ENCODE results near the gene PHLPP1.

PHLPP1 gene

DNA sequence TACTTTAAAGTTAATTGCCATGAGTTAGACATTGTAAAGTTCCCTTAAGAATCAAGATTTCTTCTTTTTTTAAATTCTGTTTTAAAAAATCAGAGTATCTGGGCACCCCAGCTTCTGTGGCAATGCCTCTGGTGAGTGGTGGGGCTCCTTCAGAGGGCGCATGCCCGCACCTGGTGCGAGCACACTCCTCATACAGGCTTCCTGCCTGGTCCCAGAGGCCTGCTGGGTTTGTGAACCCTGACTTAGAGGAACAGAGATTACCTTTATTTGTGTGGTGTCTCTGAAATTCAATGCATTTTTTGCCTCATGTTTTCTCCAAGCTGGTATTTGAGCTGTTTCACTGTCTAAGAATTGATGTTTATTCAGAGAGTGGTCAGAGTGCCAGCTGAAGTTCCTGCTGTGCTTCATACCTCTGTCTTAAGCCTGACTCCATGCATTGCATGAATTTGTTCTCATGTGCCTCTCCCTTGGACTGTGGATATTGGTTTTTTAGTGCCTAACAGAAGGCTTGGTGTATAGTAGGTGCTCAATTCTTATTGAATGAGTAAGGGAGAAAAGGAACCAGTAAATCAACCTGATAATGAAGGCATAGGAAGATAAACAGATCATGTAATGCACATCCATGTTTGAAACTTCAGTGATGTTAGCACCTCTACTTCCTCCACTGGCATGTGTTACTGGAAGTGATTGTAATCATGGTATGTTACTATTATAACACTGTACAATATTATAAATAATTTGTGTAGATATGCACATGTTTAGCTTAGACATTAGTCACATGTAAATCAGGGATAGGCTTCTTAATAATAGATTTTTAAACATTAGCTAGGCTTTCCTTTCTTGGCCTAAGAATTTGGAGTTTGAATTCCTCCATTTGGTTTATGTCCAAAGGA is 29.0 kb downstream of the PHLPP1 start:
- no peak for DNase-seq (ENCODE audit: low spot score)

DNA sequence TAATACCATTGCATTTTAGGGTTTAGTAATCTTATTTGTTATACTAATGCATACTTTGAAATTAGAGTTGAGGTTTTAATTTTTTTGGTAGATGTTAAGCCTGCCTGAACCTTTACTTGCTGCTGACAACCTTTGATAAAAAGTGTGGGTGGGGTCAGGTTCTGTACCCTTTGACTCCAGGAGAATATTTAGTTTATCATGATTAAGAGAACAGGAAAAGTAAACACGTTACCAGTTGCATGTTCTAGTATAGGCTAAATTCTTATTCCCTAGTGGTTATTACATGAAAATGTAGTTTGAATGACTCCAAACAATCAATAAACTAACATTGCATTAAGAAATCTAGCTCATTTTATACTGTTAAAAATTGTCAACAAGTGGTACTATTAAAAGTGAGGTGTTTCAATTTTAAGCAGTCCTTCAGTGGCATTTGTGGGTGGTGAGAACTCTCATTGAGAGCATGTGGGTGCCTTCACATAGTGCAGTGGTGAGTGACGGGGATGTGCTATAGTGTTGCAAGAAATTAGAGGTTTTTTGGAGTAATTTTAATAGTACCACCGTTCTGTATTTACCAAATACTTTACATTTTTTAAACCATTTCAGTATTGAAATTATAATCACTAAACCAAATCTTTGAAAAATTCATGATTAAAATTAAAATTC is 29.9 kb downstream of the PHLPP1 start:
- no peak for DNase-seq (ENCODE audit: low spot score)

DNA sequence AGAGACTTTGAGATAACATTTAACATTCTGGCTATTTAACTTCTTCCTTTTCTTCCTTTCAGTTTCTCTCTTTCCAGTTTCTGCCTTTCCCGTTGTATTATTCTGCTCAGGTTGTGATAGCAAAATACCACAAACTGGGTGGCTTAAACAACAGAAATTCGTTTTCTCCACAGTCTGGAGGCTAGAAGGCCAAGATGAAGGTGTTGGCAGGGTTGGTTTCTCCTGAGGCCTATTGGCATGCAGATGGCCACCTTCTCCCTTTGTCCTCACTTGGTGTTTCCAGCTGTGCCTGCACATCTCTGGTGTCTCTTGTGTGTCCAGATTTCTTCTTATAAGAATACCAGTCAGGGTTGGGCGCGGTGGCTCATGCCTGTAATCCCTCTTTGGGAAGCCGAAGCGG is 34.0 kb downstream of the PHLPP1 start:
- no peak for DNase-seq (ENCODE audit: low spot score)

DNA sequence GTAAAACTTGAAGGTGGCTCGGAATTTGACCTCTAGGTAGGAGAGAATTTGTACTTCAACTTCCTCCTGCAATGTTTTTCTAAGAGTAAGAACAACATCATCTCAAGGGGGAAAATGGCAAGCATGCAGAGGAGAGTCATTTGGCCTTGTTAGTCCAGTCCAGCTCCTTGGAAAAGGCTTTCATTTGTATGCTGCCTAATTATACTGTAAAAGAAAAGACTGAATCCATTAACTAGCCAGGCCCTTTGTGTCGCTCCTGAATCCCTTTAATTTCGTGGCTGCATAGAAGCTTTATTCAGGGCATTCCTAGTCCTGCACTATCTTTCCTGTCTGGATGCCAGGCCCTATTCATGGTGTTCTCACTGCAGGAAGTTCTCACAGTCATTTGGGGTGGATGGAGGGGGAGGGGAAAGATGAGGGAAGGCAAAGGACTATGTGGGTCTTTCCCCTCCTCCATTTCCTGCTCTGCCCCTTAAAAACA is 36.0 kb downstream of the PHLPP1 start:
- DNase-seq (ENCODE audit: low spot score), result no peak

DNA sequence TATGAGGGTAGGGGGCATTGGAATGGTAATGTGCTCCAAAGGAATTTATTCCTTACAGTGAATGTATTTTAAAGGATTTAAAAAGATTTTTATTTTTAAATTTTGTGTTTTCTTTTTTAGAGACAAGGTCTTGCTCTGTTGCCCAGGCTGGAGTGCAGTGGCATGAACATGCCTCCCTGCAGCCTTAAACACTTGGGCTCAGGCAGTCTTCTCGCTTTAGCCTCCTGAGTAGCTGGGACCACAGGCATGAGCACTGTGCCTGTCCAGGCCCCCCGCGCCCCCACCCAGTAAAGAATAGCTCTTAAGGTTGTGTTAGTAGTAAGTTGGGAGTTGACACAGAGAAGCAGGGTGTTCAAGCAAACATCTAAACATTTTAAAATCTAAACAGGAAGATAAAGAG is 36.6 kb downstream of the PHLPP1 start:
- DNase-seq (ENCODE audit: low spot score), result no peak

DNA sequence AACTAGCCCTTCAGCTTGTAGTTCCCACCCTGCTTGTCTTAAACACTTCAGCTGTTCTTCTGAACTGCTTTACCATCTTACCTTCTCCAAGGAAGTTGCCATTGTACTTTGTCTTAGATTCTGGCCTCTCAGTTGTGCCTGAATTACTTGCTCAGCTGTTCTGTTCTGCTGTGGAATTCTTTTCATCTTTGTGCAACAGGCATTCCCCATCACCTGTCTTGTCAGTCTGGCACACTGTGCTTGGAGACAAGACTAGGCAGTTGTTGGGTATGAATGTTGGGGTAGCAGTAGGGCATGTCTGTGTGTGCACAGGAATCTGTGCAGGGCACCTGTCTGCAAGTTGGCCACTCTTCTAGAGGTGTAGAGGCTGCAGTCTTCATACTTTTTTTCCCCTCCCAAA is 38.7 kb downstream of the PHLPP1 start:
- no peak for DNase-seq (ENCODE audit: low spot score)

DNA sequence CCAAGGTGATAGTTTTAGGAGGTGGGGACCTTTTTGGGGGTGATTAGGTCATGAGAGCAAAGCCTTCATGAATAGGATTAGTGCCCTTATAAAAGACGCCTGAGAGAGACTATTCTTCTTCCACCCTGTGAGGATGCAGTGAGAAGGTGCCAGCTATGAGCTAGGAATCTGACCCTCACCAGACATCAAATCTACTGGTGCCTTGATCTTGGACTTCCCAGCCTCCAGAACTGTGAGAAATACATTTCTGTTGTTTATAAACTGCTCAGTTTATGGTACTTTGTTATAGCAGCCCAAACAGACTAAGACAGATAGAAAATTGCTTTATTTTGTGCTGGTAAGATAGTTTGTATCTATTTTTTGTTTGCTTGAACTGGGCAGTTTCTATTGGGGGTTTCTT is 40.1 kb downstream of the PHLPP1 start:
- no peak for DNase-seq (ENCODE audit: low spot score)

DNA sequence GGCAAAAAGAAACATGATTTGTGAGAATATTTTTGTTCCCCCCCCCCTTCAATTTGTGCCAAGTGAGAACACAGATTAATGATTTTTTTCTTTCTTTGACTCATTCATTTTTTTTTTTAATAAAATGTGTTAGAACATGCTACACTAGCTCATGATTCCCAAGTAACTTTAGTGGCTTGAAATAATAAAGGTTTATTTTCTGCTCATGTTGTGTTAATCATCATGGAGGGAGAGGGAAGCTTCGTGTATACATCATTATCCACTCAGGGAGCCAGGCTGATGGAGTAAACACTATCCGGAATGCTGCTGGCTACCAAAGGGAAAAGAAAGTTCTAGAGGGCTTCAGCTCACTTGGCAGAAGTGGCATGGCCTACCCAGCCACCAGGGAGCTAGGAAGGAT is 40.6 kb downstream of the PHLPP1 start:
- no peak for DNase-seq (ENCODE audit: low spot score)

DNA sequence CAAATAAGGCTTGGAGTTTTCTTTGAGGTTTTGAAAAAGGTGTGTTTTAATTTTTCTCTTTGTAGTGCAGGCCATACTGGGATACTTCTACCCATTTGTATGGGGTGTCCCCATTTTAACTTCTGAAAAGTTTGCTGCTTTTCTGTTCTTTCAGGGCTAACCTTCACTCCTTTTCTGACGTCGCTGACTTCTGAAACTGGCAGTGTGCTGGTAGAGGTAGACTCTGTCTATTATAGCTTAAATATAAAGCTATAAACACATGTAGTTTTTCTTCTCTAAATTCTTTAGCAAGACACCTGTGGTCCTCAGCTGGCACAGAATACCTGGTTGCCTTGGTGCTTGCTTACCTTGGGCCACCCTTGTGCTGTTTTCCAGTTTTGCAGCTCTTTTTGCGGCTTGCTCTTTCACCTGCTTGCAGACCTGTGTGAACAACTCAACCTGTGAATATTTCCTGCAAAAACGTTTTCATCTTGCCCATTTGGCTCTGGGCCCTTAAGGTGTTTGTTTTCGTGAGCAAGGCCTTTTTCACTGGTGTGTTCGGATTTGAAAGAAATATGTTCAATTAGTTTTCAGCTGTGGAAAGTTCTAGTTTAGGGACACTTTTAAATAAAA is 42.2 kb downstream of the PHLPP1 start:
- DNase-seq (ENCODE audit: low spot score), result no peak

DNA sequence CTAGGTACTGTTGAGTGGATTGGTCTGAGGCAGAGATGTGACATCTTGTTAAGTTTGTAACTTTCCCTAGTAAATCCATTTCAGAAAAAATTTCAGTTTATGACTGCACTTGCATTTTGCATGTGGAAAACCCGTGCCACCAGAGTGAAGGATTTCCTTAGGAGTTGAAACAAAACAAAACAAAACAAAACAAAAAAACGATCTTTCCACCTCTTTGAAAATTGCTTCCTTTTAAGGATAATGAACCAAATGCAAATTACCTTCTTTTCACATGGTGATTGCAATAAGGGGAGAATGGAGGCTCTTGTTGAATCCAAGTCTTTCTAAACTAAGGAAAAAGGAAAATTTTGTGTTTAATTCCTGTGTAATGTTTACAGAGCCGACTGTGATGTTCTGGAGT is 43.2 kb downstream of the PHLPP1 start:
- DNase-seq (ENCODE audit: low spot score), result no peak

DNA sequence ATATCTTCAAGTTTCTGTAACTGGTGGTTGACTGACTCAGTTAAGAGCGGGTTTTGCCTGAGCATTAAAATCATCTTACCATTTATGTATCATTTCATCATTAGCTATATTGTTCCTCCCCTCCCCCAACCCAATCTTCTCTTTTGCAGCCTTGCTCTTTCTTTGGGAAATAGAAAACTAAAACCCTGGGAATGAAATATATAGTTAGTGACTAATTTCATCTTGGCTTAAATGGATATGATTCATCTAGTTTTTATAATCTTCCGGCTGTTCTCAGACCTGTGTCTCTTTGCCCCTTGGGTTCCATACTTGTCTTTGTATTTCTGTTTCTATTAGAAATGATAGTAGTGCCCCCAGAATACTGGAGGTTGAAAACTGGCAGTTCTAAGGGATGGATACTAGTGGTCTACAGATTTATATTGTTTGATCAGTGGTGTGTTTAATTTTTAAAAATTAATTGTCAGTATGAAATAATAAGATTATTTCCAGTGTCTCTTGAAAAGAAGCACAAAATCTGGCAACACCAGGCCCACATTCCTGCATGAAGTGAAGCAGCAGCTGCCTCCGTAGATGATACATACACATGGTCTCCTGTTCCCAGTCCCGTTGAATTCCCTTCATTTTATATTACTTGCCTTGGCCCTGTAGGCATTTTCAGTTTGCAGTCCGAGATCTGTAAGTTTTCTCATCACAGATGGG is 44.5 kb downstream of the PHLPP1 start:
- no peak for DNase-seq (ENCODE audit: low spot score)

DNA sequence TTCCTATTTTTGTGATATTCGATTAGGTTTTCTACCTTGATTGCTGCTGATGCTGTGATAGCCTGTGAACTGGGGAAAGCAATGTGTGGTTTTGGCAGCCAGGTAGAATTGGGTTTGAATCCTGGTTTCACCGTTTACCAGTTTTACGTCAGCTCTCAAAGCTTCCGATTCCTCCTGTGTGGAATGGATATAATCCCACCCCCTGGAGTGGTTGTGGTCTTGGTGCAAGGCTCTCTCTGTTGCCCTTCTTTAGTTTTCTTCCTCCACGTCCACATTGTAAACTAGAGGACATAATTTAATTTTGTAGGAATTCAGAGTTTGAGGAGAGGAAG is 45.0 kb downstream of the PHLPP1 start:
- DNase-seq (ENCODE audit: low spot score), result no peak

DNA sequence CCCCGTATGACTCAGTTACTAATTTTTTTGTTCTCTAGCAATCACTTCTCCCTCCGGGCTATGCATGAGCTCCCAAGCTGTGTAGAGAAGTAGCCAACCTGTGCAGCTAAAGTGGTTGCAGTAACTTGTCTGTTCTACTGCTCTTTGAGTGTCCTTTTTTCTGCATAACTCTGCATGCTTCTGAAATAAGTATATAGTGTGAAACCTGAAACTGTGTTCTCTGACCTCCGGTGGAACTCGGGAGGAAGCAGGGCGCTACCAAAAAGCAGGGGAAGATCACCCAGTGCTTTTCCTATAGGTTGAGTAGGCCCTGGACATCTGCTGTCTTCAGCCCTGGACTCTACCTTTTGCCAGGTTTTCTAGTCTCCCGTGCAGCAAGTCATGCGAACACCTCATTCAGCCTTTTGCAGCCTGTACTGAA is 47.8 kb downstream of the PHLPP1 start:
- no peak for DNase-seq (ENCODE audit: low spot score)

DNA sequence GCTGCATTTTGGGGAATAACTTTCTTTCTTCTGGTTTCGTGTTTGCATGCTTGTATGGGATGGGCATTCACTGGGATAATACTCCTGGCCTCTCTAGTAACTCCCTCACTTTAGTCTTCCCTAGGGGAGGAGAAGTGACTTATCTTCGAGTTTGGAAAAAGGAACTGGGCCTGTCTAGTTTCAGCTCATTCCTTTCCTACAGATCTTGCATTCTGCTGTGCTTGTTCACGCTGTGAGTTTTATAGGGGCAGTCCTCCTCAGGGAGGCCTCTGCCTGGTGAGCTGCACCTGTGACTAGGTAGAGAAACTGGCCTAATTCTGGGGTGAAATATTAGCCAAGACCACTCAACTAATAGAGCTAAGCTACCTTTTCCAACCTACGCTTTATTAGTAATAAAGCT is 50.9 kb downstream of the PHLPP1 start:
- no peak for DNase-seq (ENCODE audit: low spot score)

DNA sequence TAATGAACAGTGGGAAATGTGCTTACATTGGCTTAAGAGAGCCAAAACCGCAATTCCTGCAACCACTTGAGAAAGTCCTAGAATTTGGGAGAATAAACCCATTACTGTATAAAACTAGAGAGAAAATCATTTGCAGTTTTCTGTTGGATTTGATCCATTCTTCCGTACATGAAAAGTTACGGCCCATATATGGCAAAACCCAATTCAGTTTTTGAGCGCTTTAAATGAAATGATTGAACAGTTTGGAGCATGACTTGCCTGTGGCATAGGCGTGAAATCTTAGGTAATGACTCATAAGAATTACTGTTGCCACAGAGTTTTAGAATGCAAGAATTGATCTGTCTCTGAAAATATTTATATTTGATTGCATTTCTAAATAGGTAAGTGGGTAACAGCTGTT is 52.0 kb downstream of the PHLPP1 start:
- no peak for DNase-seq (ENCODE audit: low spot score)

DNA sequence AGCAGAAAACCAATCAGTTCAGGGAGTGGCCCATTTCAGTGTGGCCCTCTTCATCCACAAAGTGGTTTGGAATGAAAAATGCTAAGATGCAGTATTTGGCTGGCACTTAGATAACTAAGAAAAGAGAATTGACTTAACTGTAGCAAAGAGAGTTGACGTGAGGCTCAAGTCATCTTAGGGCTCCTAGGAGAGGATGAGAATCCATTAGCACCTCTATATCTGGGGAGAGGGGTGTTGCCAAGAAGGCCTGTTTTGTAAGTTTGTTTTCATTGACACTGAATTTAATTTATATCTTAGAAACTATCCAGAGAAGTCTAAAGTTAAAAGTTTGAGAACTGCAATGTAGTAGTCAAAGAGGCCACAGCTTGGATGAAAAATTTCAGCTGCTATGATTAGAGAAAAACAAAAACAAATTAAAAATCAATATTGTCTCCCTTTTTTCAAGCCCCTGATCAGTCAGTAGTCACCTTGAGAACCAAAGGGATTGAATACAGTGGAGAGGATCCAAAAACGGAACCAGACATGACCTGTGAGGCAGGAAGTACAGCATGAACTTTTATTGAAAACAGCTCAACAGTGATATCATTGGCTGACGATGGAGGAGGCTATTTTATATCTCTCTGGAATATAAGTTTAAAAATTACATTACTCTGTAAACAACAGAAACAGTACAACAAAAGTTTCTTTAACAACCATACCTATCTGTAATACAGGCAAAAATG is 52.7 kb downstream of the PHLPP1 start:
- DNase-seq (ENCODE audit: low spot score), result no peak

DNA sequence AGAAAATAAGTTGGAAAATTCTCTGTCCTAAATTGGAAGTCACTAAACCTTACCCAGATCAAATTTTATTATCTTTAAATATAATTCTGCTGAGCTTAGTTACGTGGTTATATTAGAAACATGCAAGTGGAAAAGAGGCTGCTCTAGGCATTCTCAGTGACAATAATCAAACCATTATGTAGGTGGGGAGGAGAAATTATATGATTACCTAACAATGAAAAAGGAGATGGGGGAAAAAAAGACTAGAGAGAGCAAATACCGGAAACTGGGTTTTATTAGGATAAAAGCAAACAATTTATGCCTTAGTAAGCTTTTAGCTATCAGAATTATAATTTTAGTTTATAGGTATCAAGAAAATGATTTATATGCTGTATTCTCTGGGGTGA is 53.2 kb downstream of the PHLPP1 start:
- no peak for DNase-seq (ENCODE audit: low spot score)

DNA sequence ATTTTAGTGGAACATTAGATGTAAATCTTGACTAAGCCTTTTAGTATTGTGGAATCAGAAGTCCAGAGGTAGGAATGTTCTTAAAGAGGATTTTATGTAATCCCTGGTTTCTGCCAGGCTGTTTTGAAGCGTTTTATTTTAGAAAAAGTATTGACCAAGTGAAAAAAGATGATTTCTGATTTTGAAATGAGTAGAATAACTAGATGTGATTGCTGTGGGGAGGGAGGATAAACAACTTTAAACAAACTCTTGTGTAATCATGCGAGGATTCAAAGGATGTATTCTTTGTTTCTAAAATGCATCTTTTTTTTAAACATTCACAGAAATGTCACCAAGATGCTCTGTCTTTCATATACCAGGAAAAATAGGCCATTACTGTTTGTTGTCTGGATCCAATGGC is 53.9 kb downstream of the PHLPP1 start:
- DNase-seq (ENCODE audit: low spot score), result no peak

DNA sequence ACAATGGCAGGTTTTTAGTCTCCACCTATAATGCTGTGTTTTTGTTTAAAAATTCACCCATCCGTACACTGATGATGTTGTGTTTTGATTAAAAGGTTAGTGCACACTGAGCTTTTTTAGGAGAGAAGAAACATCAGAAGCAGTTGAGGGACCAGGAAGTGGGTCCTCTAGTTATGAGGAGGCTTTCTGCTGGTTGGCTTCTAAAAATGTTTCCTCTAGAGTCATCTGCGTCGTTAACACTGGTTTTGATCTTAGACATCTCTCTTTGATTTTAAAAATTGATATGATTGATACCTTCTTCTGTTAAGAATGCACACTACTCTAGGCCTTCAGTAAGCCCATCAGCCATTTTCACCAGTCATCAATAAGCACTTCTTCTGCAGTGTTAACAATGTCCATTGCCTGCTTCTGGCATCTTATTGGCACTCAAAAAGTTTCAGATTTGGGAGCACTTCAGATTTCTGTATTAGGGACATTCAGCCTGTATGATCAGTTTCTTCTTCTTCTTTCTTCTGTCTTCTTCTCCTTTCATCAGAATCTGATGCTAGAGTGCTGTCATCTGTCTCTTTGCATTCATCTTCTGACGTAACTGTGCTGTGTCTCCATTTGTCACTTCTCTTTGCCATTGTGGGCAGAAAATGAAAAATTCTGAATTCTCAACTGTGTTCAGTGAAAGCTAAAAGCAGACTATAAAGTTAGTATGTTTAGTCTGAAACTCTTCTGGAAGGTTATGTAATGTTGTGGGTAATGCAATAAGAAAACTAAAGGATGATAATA is 56.3 kb downstream of the PHLPP1 start:
- no peak for DNase-seq (ENCODE audit: low spot score)

DNA sequence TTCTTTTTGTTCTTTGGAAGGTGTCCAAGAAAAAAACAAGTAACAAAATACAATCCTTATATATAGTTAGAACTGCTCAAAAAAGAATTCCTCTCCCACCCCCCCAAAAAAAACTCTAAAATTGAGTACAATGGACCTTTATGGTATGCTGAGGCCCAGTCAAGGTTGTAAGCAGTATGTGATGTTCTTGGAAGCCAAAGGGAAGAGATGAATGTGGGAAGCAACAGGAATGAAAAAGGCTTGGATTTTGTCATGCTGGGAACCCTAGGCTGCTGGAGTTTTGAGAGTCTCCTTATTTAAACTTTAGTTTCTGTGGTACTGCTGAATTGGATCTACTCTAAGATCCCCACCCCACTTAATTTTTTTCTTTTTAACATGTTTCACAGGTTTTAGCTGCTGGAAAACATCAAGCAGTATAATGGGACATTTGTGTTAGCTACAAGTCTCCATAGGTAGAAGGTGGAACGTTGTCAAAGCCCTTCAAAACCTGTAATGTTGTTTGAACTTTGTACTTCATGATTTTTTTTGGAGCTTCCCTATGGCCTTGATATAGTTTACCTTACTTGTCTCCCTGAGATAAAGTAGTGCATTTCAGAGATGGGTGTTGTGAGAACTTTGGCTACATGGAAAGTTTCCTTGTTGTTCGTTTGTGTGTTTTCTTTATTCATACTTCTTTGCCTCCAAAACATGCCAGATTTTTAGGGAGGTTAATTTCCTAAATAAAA is 57.7 kb downstream of the PHLPP1 start:
- no peak for DNase-seq (ENCODE audit: low spot score)

DNA sequence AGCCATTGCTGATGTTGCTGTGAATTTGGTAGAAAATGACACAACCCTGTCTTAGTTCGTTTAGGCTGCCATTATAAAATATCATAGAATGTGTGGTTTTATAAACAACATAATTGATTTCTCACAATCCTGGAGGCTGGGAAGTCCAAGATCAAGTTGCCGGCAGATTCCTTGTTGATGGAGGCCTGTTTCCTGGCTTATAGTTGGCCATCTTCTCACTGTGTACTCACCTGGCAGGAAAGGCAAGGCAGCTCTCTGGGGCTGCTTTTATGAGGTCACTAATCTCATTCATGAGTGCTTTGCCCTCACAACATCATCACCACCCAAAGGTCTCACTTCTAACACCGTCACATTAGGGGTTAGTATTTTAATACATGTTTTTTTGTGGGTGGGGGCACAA is 58.4 kb downstream of the PHLPP1 start:
- DNase-seq (ENCODE audit: low spot score), result no peak

All from CD4-positive, alpha-beta T cell treated with Interleukin-15 for 4 hours (primary cell).